ENCODE measurements around the gene CHTF18. TPM values are rescaled to one million over a fixed set of nuclear protein-coding genes. Genes with fewer than 3 reads are reported as not detected.

Gene CHTF18
- total and polyA plus RNA-seq, 4 donors, result 7.5 to 17.4 (median 14.9) TPM

- Histone ChIP-seq H3K27me3 (ENCODE audit: control insufficient read depth in 3 of 3, insufficient read depth in 3 of 3, low read length in 2 of 3) (no peaks in the 10 kb centered on the region), H3K9ac (ENCODE audit: insufficient read depth in 1 of 2, low read length in 2 of 2) (no peak overlapping the region), H3K4me3 (no peak overlapping the region), H3K27ac (ENCODE audit: low read depth in 1 of 2, low read length in 1 of 2) (no peak overlapping the region), H3K4me1 (ENCODE audit: control insufficient read depth in 5 of 5, insufficient read depth in 5 of 5, low read length in 5 of 5) (no peaks in the 10 kb centered on the region), H3K36me3 (ENCODE audit: control insufficient read depth in 4 of 4, insufficient read depth in 4 of 4, low read length in 4 of 4) (no peaks in the 10 kb centered on the region), H3K9me3 (ENCODE audit: control insufficient read depth in 4 of 4, insufficient read depth in 3 of 4, low read length in 3 of 4) (peaks cover 0 to 6% (median 1%) of the 10 kb centered on the region in 4 donors)
- no peak for TF ChIP-seq CTCF (IDR thresholded peaks at IDR 0.05; ENCODE audit: control extremely low read depth, extremely low read depth)
- ATAC-seq (ENCODE audit: insufficient read depth, low FRiP score), result no peak
- no peak for DNase-seq
- WGBS, 2 donors, result 93 to 94% methylated on average over 48 of the region's 48 CpGs
Observed at GRCh38 chr16:844638-845350, 56.4 kb downstream of the CHTF18 start.

GRCh38 chr16:845351-845745 lies 56.9 kb downstream of the CHTF18 start:
- no peak for ATAC-seq (ENCODE audit: insufficient read depth, low FRiP score)
- no peak for DNase-seq
- no peak for TF ChIP-seq CTCF (IDR thresholded peaks at IDR 0.05; ENCODE audit: control extremely low read depth, extremely low read depth)
- no peak overlapping the region for H3K27ac ChIP-seq (ENCODE audit: low read depth in 1 of 2, low read length in 1 of 2)
- H3K4me3 ChIP-seq, result no peak overlapping the region
- no peaks in the 10 kb centered on the region for H3K4me1 ChIP-seq (ENCODE audit: control insufficient read depth in 5 of 5, insufficient read depth in 5 of 5, low read length in 5 of 5)
- no peaks in the 10 kb centered on the region for H3K36me3 ChIP-seq (ENCODE audit: control insufficient read depth in 4 of 4, insufficient read depth in 4 of 4, low read length in 4 of 4)
- no peaks in the 10 kb centered on the region for H3K27me3 ChIP-seq (ENCODE audit: control insufficient read depth in 3 of 3, insufficient read depth in 3 of 3, low read length in 2 of 3)
- 61% methylated on average over 26 of the region's 26 CpGs for WGBS, 2 donors
- H3K9me3 ChIP-seq (ENCODE audit: control insufficient read depth in 4 of 4, insufficient read depth in 3 of 4, low read length in 3 of 4), result peaks cover 0 to 6% (median 3%) of the 10 kb centered on the region in 4 donors
- no peak overlapping the region for H3K9ac ChIP-seq (ENCODE audit: insufficient read depth in 1 of 2, low read length in 2 of 2)

- H3K9ac ChIP-seq (ENCODE audit: insufficient read depth in 1 of 2, low read length in 2 of 2), result no peak overlapping the region
- no peaks in the 10 kb centered on the region for H3K4me1 ChIP-seq (ENCODE audit: control insufficient read depth in 5 of 5, insufficient read depth in 5 of 5, low read length in 5 of 5)
- H3K4me3 ChIP-seq, result no peak overlapping the region
- no peaks in the 10 kb centered on the region for H3K36me3 ChIP-seq (ENCODE audit: control insufficient read depth in 4 of 4, insufficient read depth in 4 of 4, low read length in 4 of 4)
- no peaks in the 10 kb centered on the region for H3K27me3 ChIP-seq (ENCODE audit: control insufficient read depth in 3 of 3, insufficient read depth in 3 of 3, low read length in 2 of 3)
- no peak for ATAC-seq (ENCODE audit: insufficient read depth, low FRiP score)
- no peak for TF ChIP-seq CTCF (IDR thresholded peaks at IDR 0.05; ENCODE audit: control extremely low read depth, extremely low read depth)
- 88 to 92% methylated on average over 10 of the region's 10 CpGs for WGBS, 2 donors
- DNase-seq, result no peak
- peaks cover 0 to 11% (median 3%) of the 10 kb centered on the region in 4 donors for H3K9me3 ChIP-seq (ENCODE audit: control insufficient read depth in 4 of 4, insufficient read depth in 3 of 4, low read length in 3 of 4)
- no peak overlapping the region for H3K27ac ChIP-seq (ENCODE audit: low read depth in 1 of 2, low read length in 1 of 2)
Observed at GRCh38 chr16:847151-847550, 58.7 kb downstream of the CHTF18 start.

Small RNA genes lying within 50 kb of the gene (small RNA-seq; reads per million reads assigned to genes)
- not detected for gene MIR662 (ENCODE audit: low replicate concordance)

Other genes starting within 250 kb of the CHTF18 start
- gene PRR35, start 228.2 kb upstream of the CHTF18 start, total RNA-seq, result not detected
- not detected for gene PRR35, start 228.2 kb upstream of the CHTF18 start, polyA plus RNA-seq
- 1 to 10 TPM; 7.0 to 8.6 TPM for gene NHLRC4, start 221.6 kb upstream of the CHTF18 start, total RNA-seq
- 1 to 10 TPM; 2.3 to 4.5 TPM for gene NHLRC4, start 221.6 kb upstream of the CHTF18 start, polyA plus RNA-seq
- 10 to 100 TPM; 34.9 to 81.2 TPM for gene PIGQ, start 218.7 kb upstream of the CHTF18 start, total RNA-seq
- 10 to 100 TPM; 41.5 to 98.2 TPM for gene PIGQ, start 218.7 kb upstream of the CHTF18 start, polyA plus RNA-seq
- gene RAB40C, start 198.6 kb upstream of the CHTF18 start, total RNA-seq, result 10 to 100 TPM; 25.1 to 58.9 TPM
- 10 to 100 TPM; 34.0 to 53.8 TPM for gene RAB40C, start 198.6 kb upstream of the CHTF18 start, polyA plus RNA-seq
- gene WFIKKN1, start 157.6 kb upstream of the CHTF18 start, total RNA-seq, result 1 to 10 TPM in 1 of 2 donors, under 1 TPM in 1; 0.31 to 2.5 TPM
- gene WFIKKN1, start 157.6 kb upstream of the CHTF18 start, polyA plus RNA-seq, result under 1 TPM; 0.44 to 0.79 TPM
- 10 to 100 TPM; 36.1 to 89.8 TPM for gene METTL26, start 152.3 kb upstream of the CHTF18 start, total RNA-seq
- gene METTL26, start 152.3 kb upstream of the CHTF18 start, polyA plus RNA-seq, result 100 to 1,000 TPM; 138 to 200 TPM
- gene MCRIP2, start 146.8 kb upstream of the CHTF18 start, total RNA-seq, result 10 to 100 TPM in 1 of 2 donors, 1 to 10 TPM in 1; 9.1 to 61.6 TPM
- gene MCRIP2, start 146.8 kb upstream of the CHTF18 start, polyA plus RNA-seq, result 100 to 1,000 TPM in 1 of 2 donors, 10 to 100 TPM in 1; 45.0 to 109 TPM
- gene WDR90, start 139.3 kb upstream of the CHTF18 start, total RNA-seq, result 10 to 100 TPM; 22.4 to 74.2 TPM
- 10 to 100 TPM; 18.6 to 33.4 TPM for gene WDR90, start 139.3 kb upstream of the CHTF18 start, polyA plus RNA-seq
- 100 to 1,000 TPM in 1 of 2 donors, 10 to 100 TPM in 1; 40.5 to 121 TPM for gene RHOT2, start 120.5 kb upstream of the CHTF18 start, total RNA-seq
- 100 to 1,000 TPM; 111 to 119 TPM for gene RHOT2, start 120.5 kb upstream of the CHTF18 start, polyA plus RNA-seq
- 1 to 10 TPM in 1 of 2 donors, under 1 TPM in 1; 0.91 to 5.4 TPM for gene RHBDL1, start 112.9 kb upstream of the CHTF18 start, total RNA-seq
- gene RHBDL1, start 112.9 kb upstream of the CHTF18 start, polyA plus RNA-seq, result 1 to 10 TPM in 1 of 2 donors, under 1 TPM in 1; 0.98 to 2.2 TPM
- 100 to 1,000 TPM in 1 of 2 donors, 10 to 100 TPM in 1; 58.8 to 131 TPM for gene STUB1, start 108.2 kb upstream of the CHTF18 start, total RNA-seq
- 100 to 1,000 TPM; 113 to 131 TPM for gene STUB1, start 108.2 kb upstream of the CHTF18 start, polyA plus RNA-seq
- 10 to 100 TPM; 32.5 to 90.3 TPM for gene JMJD8, start 104.3 kb upstream of the CHTF18 start, total RNA-seq
- 10 to 100 TPM; 48.4 to 67.5 TPM for gene JMJD8, start 104.3 kb upstream of the CHTF18 start, polyA plus RNA-seq
- gene WDR24, start 98.2 kb upstream of the CHTF18 start, total RNA-seq, result 10 to 100 TPM in 1 of 2 donors, 1 to 10 TPM in 1; 8.1 to 16.3 TPM
- gene WDR24, start 98.2 kb upstream of the CHTF18 start, polyA plus RNA-seq, result 1 to 10 TPM; 8.1 to 9.8 TPM
- 1 to 10 TPM in 1 of 2 donors, under 1 TPM in 1; 0.14 to 7.4 TPM for gene FBXL16, start 82.8 kb upstream of the CHTF18 start, total RNA-seq
- gene FBXL16, start 82.8 kb upstream of the CHTF18 start, polyA plus RNA-seq, result 1 to 10 TPM in 1 of 2 donors, under 1 TPM in 1; 0.93 to 5.0 TPM
- gene METRN, start 73.5 kb upstream of the CHTF18 start, total RNA-seq, result 10 to 100 TPM; 10.9 to 67.3 TPM
- 10 to 100 TPM; 30.3 to 52.7 TPM for gene METRN, start 73.5 kb upstream of the CHTF18 start, polyA plus RNA-seq
- gene ANTKMT, start 67.5 kb upstream of the CHTF18 start, total RNA-seq, result 10 to 100 TPM in 1 of 2 donors, 1 to 10 TPM in 1; 9.2 to 65.7 TPM
- gene ANTKMT, start 67.5 kb upstream of the CHTF18 start, polyA plus RNA-seq, result 10 to 100 TPM; 35.5 to 56.3 TPM
- gene CCDC78, start 62.2 kb upstream of the CHTF18 start, total RNA-seq, result 10 to 100 TPM; 35.7 to 71.6 TPM
- 10 to 100 TPM; 25.6 to 38.3 TPM for gene CCDC78, start 62.2 kb upstream of the CHTF18 start, polyA plus RNA-seq
- gene HAGHL, start 61.5 kb upstream of the CHTF18 start, total RNA-seq, result 10 to 100 TPM in 1 of 2 donors, 1 to 10 TPM in 1; 4.1 to 26.7 TPM
- gene HAGHL, start 61.5 kb upstream of the CHTF18 start, polyA plus RNA-seq, result 10 to 100 TPM; 13.0 to 13.1 TPM
- 10 to 100 TPM; 31.2 to 40.6 TPM for gene CIAO3, start 47.6 kb upstream of the CHTF18 start, total RNA-seq
- gene CIAO3, start 47.6 kb upstream of the CHTF18 start, polyA plus RNA-seq, result 10 to 100 TPM; 21.0 to 30.2 TPM
- gene MSLN, start 27.9 kb upstream of the CHTF18 start, total RNA-seq, result 100 to 1,000 TPM in 1 of 2 donors, 10 to 100 TPM in 1; 98.8 to 155 TPM
- 100 to 1,000 TPM; 116 to 125 TPM for gene MSLN, start 27.9 kb upstream of the CHTF18 start, polyA plus RNA-seq
- 10 to 100 TPM in 1 of 2 donors, 1 to 10 TPM in 1; 8.2 to 25.2 TPM for gene RPUSD1, start 239 bp upstream of the CHTF18 start, total RNA-seq
- 10 to 100 TPM; 21.8 to 25.6 TPM for gene RPUSD1, start 239 bp upstream of the CHTF18 start, polyA plus RNA-seq
- not detected for gene GNG13, start 12.1 kb downstream of the CHTF18 start, total RNA-seq
- gene GNG13, start 12.1 kb downstream of the CHTF18 start, polyA plus RNA-seq, result not detected
- 10 to 100 TPM; 22.1 to 23.7 TPM for gene LMF1, start 182.4 kb downstream of the CHTF18 start, total RNA-seq
- gene LMF1, start 182.4 kb downstream of the CHTF18 start, polyA plus RNA-seq, result 10 to 100 TPM in 1 of 2 donors, 1 to 10 TPM in 1; 9.1 to 19.0 TPM
- 1 to 10 TPM in 1 of 2 donors, under 1 TPM in 1; 0.40 to 4.0 TPM for gene SOX8, start 193.2 kb downstream of the CHTF18 start, total RNA-seq
- under 1 TPM; 0.33 to 0.39 TPM for gene SOX8, start 193.2 kb downstream of the CHTF18 start, polyA plus RNA-seq

Measured in lung (tissue), 13 donors.